Neural progenitor cell (in vitro differentiated cells): Measurements from ENCODE around the gene RPL26. TPM values are rescaled to one million over a fixed set of nuclear protein-coding genes. Genes with fewer than 3 reads are reported as not detected.

Experiments used
- DNase-seq: peaks from one replicate; pipeline ENCODE4 v3.0.0-alpha.2; 2016; ENCODE audit warnings: low spot score
- H2AFZ ChIP-seq: fragments of 200-600 bp; sonication (generic); replicated peaks from 2 replicates; pipeline ENCODE4 v1.6.1; 2016; ENCODE audit warnings: antibody characterized with exemption
- H3F3A ChIP-seq: fragments of 200-600 bp; sonication (generic); 2 replicates; pipeline ENCODE4 v1.6.1; 2016; ENCODE audit warnings: antibody characterized with exemption, low read depth
- H3K27ac ChIP-seq: fragments of 200-600 bp; sonication (generic); 2 replicates; pipeline ENCODE4 v1.5.1; 2016; ENCODE audit warnings: mild to moderate bottlenecking
- H3K27me3 ChIP-seq: fragments of 200-600 bp; sonication (generic); 2 replicates; pipeline ENCODE4 v1.6.1; 2016; ENCODE audit warnings: mild to moderate bottlenecking, moderate library complexity
- H3K36me3 ChIP-seq: fragments of 200-600 bp; sonication (generic); 2 replicates; pipeline ENCODE4 v1.5.1; 2016
- H3K4me1 ChIP-seq: fragments of 200-600 bp; sonication (generic); 2 replicates; pipeline ENCODE4 v1.6.1; 2016; ENCODE audit warnings: mixed run types
- H3K4me2 ChIP-seq: fragments of 200-600 bp; sonication (generic); 2 replicates; pipeline ENCODE4 v1.6.1; 2016
- H3K4me3 ChIP-seq: fragments of 200-600 bp; sonication (generic); 2 replicates; pipeline ENCODE4 v1.5.1; 2016
- H3K79me2 ChIP-seq: fragments of 200-600 bp; sonication (generic); 2 replicates; pipeline ENCODE4 v1.6.1; 2016; ENCODE audit warnings: low read depth
- H3K9ac ChIP-seq: fragments of 200-600 bp; sonication (generic); 2 replicates; pipeline ENCODE4 v1.6.1; 2016
- H3K9me3 ChIP-seq: fragments of 200-600 bp; sonication (generic); 2 replicates; pipeline ENCODE4 v1.5.1; 2016; ENCODE audit warnings: low read depth
- H4K20me1 ChIP-seq: fragments of 200-600 bp; sonication (generic); 2 replicates; pipeline ENCODE4 v1.6.1; 2016; ENCODE audit warnings: low read depth
- H3K27ac Mint-ChIP-seq: 3 replicates; pipeline ENCODE4 v1.8.0; 2021; ENCODE audit warnings: mixed read lengths
- H3K27me3 Mint-ChIP-seq: 2 replicates; pipeline ENCODE4 v1.8.0; 2022; ENCODE audit warnings: low read depth, mild to moderate bottlenecking, inconsistent platforms, moderate library complexity, mixed read lengths; ENCODE audit not compliant: insufficient read depth
- H3K36me3 Mint-ChIP-seq: 3 replicates; pipeline ENCODE4 v1.8.0; 2021; ENCODE audit warnings: mixed read lengths
- H3K4me1 Mint-ChIP-seq: 3 replicates; pipeline ENCODE4 v1.8.0; 2021; ENCODE audit warnings: mixed read lengths
- H3K4me3 Mint-ChIP-seq: 3 replicates; pipeline ENCODE4 v1.8.0; 2021; ENCODE audit warnings: mild to moderate bottlenecking, moderate library complexity, mixed read lengths
- H3K9me3 Mint-ChIP-seq: 3 replicates; pipeline ENCODE4 v1.8.0; 2020; ENCODE audit warnings: mixed read lengths
- CTCF ChIP-seq: fragments of 200-600 bp; sonication (generic); IDR thresholded peaks from 2 replicates; pipeline ENCODE4 v1.5.1; 2017; ENCODE audit warnings: antibody characterized with exemption, mild to moderate bottlenecking
- EZH2 ChIP-seq: fragments of 200-600 bp; sonication (generic); IDR thresholded peaks from 2 replicates; pipeline ENCODE4 v1.6.1; 2017; ENCODE audit warnings: antibody characterized with exemption, mild to moderate bottlenecking, moderate library complexity
- EZH2phosphoT487 ChIP-seq: fragments of 200-600 bp; sonication (generic); IDR thresholded peaks from 2 replicates; pipeline ENCODE4 v1.6.1; 2017; ENCODE audit warnings: antibody characterized with exemption
- total RNA-seq: library from RNA; depleted of rRNA; stranded (reverse); fragments of >200 nt; gene quantifications from 2 replicates; pipeline ENCODE4 v1.2.3, GENCODE V29; 2015; ENCODE audit warnings: low replicate concordance

The RPL26 gene
- total RNA-seq, 1 donor from 2014 or later, result 8,768 TPM

GRCh38 chr17:8345951-8346665, 36.9 kb downstream of the RPL26 start:
- no peaks in the 10 kb centered on the region for H3K79me2 ChIP-seq
- no peaks in the 10 kb centered on the region for H3K36me3 ChIP-seq
- H3K4me1 ChIP-seq, result no peaks in the 10 kb centered on the region
- Mint-ChIP-seq H3K27ac (no peak overlapping the region), H3K4me1 (peaks cover 2% of the 10 kb centered on the region), H3K36me3 (no peaks in the 10 kb centered on the region), H3K27me3 (peaks cover 8% of the 10 kb centered on the region), H3K4me3 (no peak overlapping the region), H3K9me3 (peaks cover 3% of the 10 kb centered on the region)
- H3K9me3 ChIP-seq, result no peaks in the 10 kb centered on the region
- H3F3A ChIP-seq, result no peaks in the 10 kb centered on the region
- no peaks in the 10 kb centered on the region for H4K20me1 ChIP-seq
- TF ChIP-seq EZH2, result no peak
- no peak for TF ChIP-seq EZH2phosphoT487
- TF ChIP-seq CTCF, result no peak
- H3K27me3 ChIP-seq, result no peaks in the 10 kb centered on the region
- H3K27ac ChIP-seq, result no peak overlapping the region
- H3K4me2 ChIP-seq, result no peak overlapping the region
- H3K4me3 ChIP-seq, result no peak overlapping the region
- no peak for DNase-seq
- H3K9ac ChIP-seq, result no peak overlapping the region
- no peak overlapping the region for H2AFZ ChIP-seq

- Histone ChIP-seq H2AFZ (no peak overlapping the region), H3K4me2 (no peak overlapping the region), H3K36me3 (no peaks in the 10 kb centered on the region), H3K9me3 (no peaks in the 10 kb centered on the region), H3K4me3 (no peak overlapping the region), H4K20me1 (no peaks in the 10 kb centered on the region), H3K27ac (no peak overlapping the region), H3K79me2 (no peaks in the 10 kb centered on the region), H3K4me1 (no peaks in the 10 kb centered on the region), H3K9ac (no peak overlapping the region), H3F3A (peaks cover 3% of the 10 kb centered on the region), H3K27me3 (no peaks in the 10 kb centered on the region)
- Mint-ChIP-seq H3K27ac (no peak overlapping the region), H3K27me3 (peaks cover 8% of the 10 kb centered on the region), H3K4me1 (peaks cover 2% of the 10 kb centered on the region), H3K4me3 (peak overlapping the region; percentile 43), H3K36me3 (no peaks in the 10 kb centered on the region), H3K9me3 (peaks cover 3% of the 10 kb centered on the region)
- TF ChIP-seq CTCF (no peak), EZH2 (no peak), EZH2phosphoT487 (no peak)
- no peak for DNase-seq
These were observed 37.8 kb downstream of the RPL26 start for GRCh38 chr17:8345052-8345690.

GRCh38 chr17:8341456-8341855, 41.5 kb downstream of the RPL26 start:
- Histone ChIP-seq H3K9ac (no peak overlapping the region), H3K27ac (no peak overlapping the region), H3K4me2 (no peak overlapping the region), H4K20me1 (no peaks in the 10 kb centered on the region), H2AFZ (peak overlapping the region; percentile 65), H3K4me1 (peaks cover 16% of the 10 kb centered on the region), H3K9me3 (no peaks in the 10 kb centered on the region), H3F3A (peaks cover 28% of the 10 kb centered on the region), H3K4me3 (no peak overlapping the region), H3K79me2 (no peaks in the 10 kb centered on the region), H3K36me3 (no peaks in the 10 kb centered on the region), H3K27me3 (no peaks in the 10 kb centered on the region)
- Mint-ChIP-seq H3K4me3 (no peak overlapping the region), H3K9me3 (no peaks in the 10 kb centered on the region), H3K36me3 (no peaks in the 10 kb centered on the region), H3K4me1 (peaks cover 21% of the 10 kb centered on the region), H3K27ac (no peak overlapping the region), H3K27me3 (peaks cover 10% of the 10 kb centered on the region)
- DNase-seq, result no peak
- TF ChIP-seq EZH2phosphoT487, result no peak
- no peak for TF ChIP-seq EZH2
- TF ChIP-seq CTCF, result no peak
